ENCODE data around the gene ZNF519. TPM values are rescaled to one million over a fixed set of nuclear protein-coding genes. Genes with fewer than 3 reads are reported as not detected.
"Not testable (repeated sequence)": the region's sequence is repeated elsewhere in the genome, so short reads cannot be mapped to it uniquely, and the experiment has no call there.

Gene ZNF519
- total and polyA plus RNA-seq, 2 donors (not counting 1 experiment from before 2014, with no cell fraction given): 5.4 to 19.5 TPM

GRCh38 chr18:14144628-14144895, 12.3 kb upstream of the ZNF519 start:
- Mint-ChIP-seq H3K9me3 (ENCODE audit: insufficient read depth) (no peaks in the 10 kb centered on the region), H3K4me3 (no peak overlapping the region), H3K27me3 (no peaks in the 10 kb centered on the region), H3K4me1 (no peaks in the 10 kb centered on the region), H3K27ac (no peak overlapping the region)
- ChIA-PET CTCF (no interaction called here), POLR2A (no interaction called here)
- intact Hi-C loops (cut with micrococcal nuclease): no loop called here
- no peak for DNase-seq
- Histone ChIP-seq H3K27ac (ENCODE audit: low read length in 2 of 2) (no peak overlapping the region), H3K27me3 (replicated peaks in 1 of 4; ENCODE audit: control extremely low read depth in 1 of 4, control insufficient read depth in 3 of 4, insufficient read depth in 4 of 4, low read length in 3 of 4) (no peaks in the 10 kb centered on the region), H3K4me2 (replicated peaks; ENCODE audit: low read depth, low read length, poor library complexity, severe bottlenecking) (no peak overlapping the region), H4K20me1 (ENCODE audit: control insufficient read depth, insufficient read depth, low read length, poor library complexity, severe bottlenecking) (no peaks in the 10 kb centered on the region), H3K9ac (ENCODE audit: low read length) (no peak overlapping the region), H3K36me3 (replicated peaks in 1 of 2; ENCODE audit: control extremely low read depth in 1 of 2, control insufficient read depth in 1 of 2, extremely low read depth in 1 of 2, insufficient read depth in 2 of 2, low read length in 1 of 2) (no peaks in the 10 kb centered on the region), H3K4me1 (ENCODE audit: control insufficient read depth in 2 of 2, insufficient read depth in 2 of 2, low read length in 2 of 2) (no peaks in the 10 kb centered on the region), H2AFZ (ENCODE audit: insufficient read depth, low read depth, low read length, poor library complexity, severe bottlenecking) (no peak overlapping the region), H3K79me2 (ENCODE audit: control insufficient read depth, insufficient read depth, low read length) (no peaks in the 10 kb centered on the region), H3K4me3 (ENCODE audit: control extremely low read depth in 1 of 5, extremely low read depth in 1 of 5, insufficient read depth in 1 of 5, low read depth in 2 of 5, low read length in 4 of 5) (no peak overlapping the region), H3K9me3 (ENCODE audit: control extremely low read depth in 1 of 3, control insufficient read depth in 2 of 3, insufficient read depth in 1 of 3, low read length in 2 of 3) (no peaks in the 10 kb centered on the region)
- TF ChIP-seq CTCF (IDR thresholded peaks at IDR 0.05) (no peak), EZH2 (IDR thresholded peaks at IDR 0.05; ENCODE audit: borderline replicate concordance, insufficient read depth, low read depth, low read length, poor library complexity, severe bottlenecking) (no peak)
- WGBS (ENCODE audit: insufficient coverage): 90% methylated on average over 6 of the region's 6 CpGs
- no peak for ATAC-seq (ENCODE audit: low read depth)

GRCh38 chr18:14143871-14144627, 11.8 kb upstream of the ZNF519 start:
- H3K9me3 Mint-ChIP-seq (ENCODE audit: insufficient read depth); H3K9ac ChIP-seq (ENCODE audit: low read length); H3K4me3 Mint-ChIP-seq; POLR2A ChIA-PET; ATAC-seq (ENCODE audit: low read depth); H3K4me1 Mint-ChIP-seq; H3K4me1 ChIP-seq (ENCODE audit: control insufficient read depth in 2 of 2, insufficient read depth in 2 of 2, low read length in 2 of 2); CTCF ChIA-PET; H2AFZ ChIP-seq (ENCODE audit: insufficient read depth, low read depth, low read length, poor library complexity, severe bottlenecking); H3K79me2 ChIP-seq (ENCODE audit: control insufficient read depth, insufficient read depth, low read length); H3K27ac ChIP-seq (ENCODE audit: low read length in 2 of 2); H3K27me3 Mint-ChIP-seq; intact Hi-C loops (cut with micrococcal nuclease); H3K27ac Mint-ChIP-seq; DNase-seq; H3K4me2 ChIP-seq (replicated peaks; ENCODE audit: low read depth, low read length, poor library complexity, severe bottlenecking); H3K4me3 ChIP-seq (ENCODE audit: control extremely low read depth in 1 of 5, extremely low read depth in 1 of 5, insufficient read depth in 1 of 5, low read depth in 2 of 5, low read length in 4 of 5); H3K9me3 ChIP-seq (ENCODE audit: control extremely low read depth in 1 of 3, control insufficient read depth in 2 of 3, insufficient read depth in 1 of 3, low read length in 2 of 3); H3K36me3 ChIP-seq (replicated peaks in 1 of 2; ENCODE audit: control extremely low read depth in 1 of 2, control insufficient read depth in 1 of 2, extremely low read depth in 1 of 2, insufficient read depth in 2 of 2, low read length in 1 of 2); H3K27me3 ChIP-seq (replicated peaks in 1 of 4; ENCODE audit: control extremely low read depth in 1 of 4, control insufficient read depth in 3 of 4, insufficient read depth in 4 of 4, low read length in 3 of 4); H4K20me1 ChIP-seq (ENCODE audit: control insufficient read depth, insufficient read depth, low read length, poor library complexity, severe bottlenecking): not testable (repeated sequence)
- 86% methylated on average over 10 of the region's 16 CpGs for WGBS (ENCODE audit: insufficient coverage)

GRCh38 chr18:14143396-14143795, 11.2 kb upstream of the ZNF519 start:
- intact Hi-C loops (cut with micrococcal nuclease); H3K27me3 ChIP-seq (replicated peaks in 1 of 4; ENCODE audit: control extremely low read depth in 1 of 4, control insufficient read depth in 3 of 4, insufficient read depth in 4 of 4, low read length in 3 of 4); POLR2A ChIA-PET; H3K79me2 ChIP-seq (ENCODE audit: control insufficient read depth, insufficient read depth, low read length); H3K36me3 ChIP-seq (replicated peaks in 1 of 2; ENCODE audit: control extremely low read depth in 1 of 2, control insufficient read depth in 1 of 2, extremely low read depth in 1 of 2, insufficient read depth in 2 of 2, low read length in 1 of 2); DNase-seq; H4K20me1 ChIP-seq (ENCODE audit: control insufficient read depth, insufficient read depth, low read length, poor library complexity, severe bottlenecking); H3K4me1 Mint-ChIP-seq; H3K9ac ChIP-seq (ENCODE audit: low read length); H3K4me3 Mint-ChIP-seq; H3K27ac Mint-ChIP-seq; H3K27ac ChIP-seq (ENCODE audit: low read length in 2 of 2); H3K9me3 Mint-ChIP-seq (ENCODE audit: insufficient read depth); CTCF ChIA-PET; ATAC-seq (ENCODE audit: low read depth); H3K27me3 Mint-ChIP-seq; H3K9me3 ChIP-seq (ENCODE audit: control extremely low read depth in 1 of 3, control insufficient read depth in 2 of 3, insufficient read depth in 1 of 3, low read length in 2 of 3); H3K4me1 ChIP-seq (ENCODE audit: control insufficient read depth in 2 of 2, insufficient read depth in 2 of 2, low read length in 2 of 2); H2AFZ ChIP-seq (ENCODE audit: insufficient read depth, low read depth, low read length, poor library complexity, severe bottlenecking); H3K4me3 ChIP-seq (ENCODE audit: control extremely low read depth in 1 of 5, extremely low read depth in 1 of 5, insufficient read depth in 1 of 5, low read depth in 2 of 5, low read length in 4 of 5); H3K4me2 ChIP-seq (replicated peaks; ENCODE audit: low read depth, low read length, poor library complexity, severe bottlenecking): not testable (repeated sequence)
- WGBS (ENCODE audit: insufficient coverage): 83% methylated on average over 9 of the region's 17 CpGs
